Measurements from ENCODE around the gene TXNRD3. TPM values are rescaled to one million over a fixed set of nuclear protein-coding genes. Genes with fewer than 3 reads are reported as not detected.
A peak's percentile ranks its signal among the peaks of the same experiment; 100 is the strongest.

TXNRD3 gene
- total RNA-seq, 2 experiments from 2014 or later: not detected

- Histone ChIP-seq H3K4me2 (ENCODE audit: low read length) (no peak overlapping the region), H2AFZ (ENCODE audit: low read length) (no peak overlapping the region), H3K4me1 (ENCODE audit: insufficient read depth, low read length, poor library complexity, severe bottlenecking) (peaks cover 16% of the 10 kb centered on the region), H3K9me3 (ENCODE audit: low read length) (no peaks in the 10 kb centered on the region; the same call in 1 of the 2 replicates), H4K20me1 (ENCODE audit: insufficient read depth, low read length) (no peaks in the 10 kb centered on the region), H3K9me2 (ENCODE audit: insufficient read depth, low read length) (no peaks in the 10 kb centered on the region), H3K36me3 (ENCODE audit: insufficient read depth, low read length) (no peaks in the 10 kb centered on the region), H3K27ac (ENCODE audit: low read depth, low read length, poor library complexity, severe bottlenecking) (no peak overlapping the region), H3K4me3 (ENCODE audit: low read depth, low read length, poor library complexity, severe bottlenecking) (no peak overlapping the region), H3K79me2 (ENCODE audit: insufficient read depth, low read depth, low read length) (no peaks in the 10 kb centered on the region)
- CTCF ChIA-PET (ENCODE audit: unreplicated experiment): no interaction called here
- TF ChIP-seq CTCF (conservative IDR thresholded peaks at IDR 0.05; ENCODE audit: low read length): no peak
- TF ChIP-seq EZH2phosphoT487 (IDR thresholded peaks at IDR 0.05; ENCODE audit: borderline replicate concordance, low read depth, low read length): no peak
- DNase-seq (ENCODE audit: low spot score): no peak
- POLR2A ChIA-PET: no interaction called here
- intact Hi-C loops (cut with micrococcal nuclease; ENCODE audit: unreplicated experiment): loop anchor here (10.0 kb wide), 1 partner anchor 872 kb away; no protein-coding TSS in a partner anchor
- BruUV-seq (replicated peaks): no TSS peak
Observed at GRCh38 chr3:126672741-126673140, 17.8 kb upstream of the TXNRD3 start.

GRCh38 chr3:126672340-126672739, 17.4 kb upstream of the TXNRD3 start:
- DNase-seq (ENCODE audit: low spot score): no peak
- Histone ChIP-seq H2AFZ (ENCODE audit: low read length) (no peak overlapping the region), H3K4me1 (ENCODE audit: insufficient read depth, low read length, poor library complexity, severe bottlenecking) (peaks cover 13% of the 10 kb centered on the region), H3K9me2 (ENCODE audit: insufficient read depth, low read length) (no peaks in the 10 kb centered on the region), H3K36me3 (ENCODE audit: insufficient read depth, low read length) (no peaks in the 10 kb centered on the region), H3K9me3 (ENCODE audit: low read length) (no peaks in the 10 kb centered on the region; the same call in 1 of the 2 replicates), H3K4me2 (ENCODE audit: low read length) (no peak overlapping the region), H3K27ac (ENCODE audit: low read depth, low read length, poor library complexity, severe bottlenecking) (no peak overlapping the region), H3K79me2 (ENCODE audit: insufficient read depth, low read depth, low read length) (no peaks in the 10 kb centered on the region), H4K20me1 (ENCODE audit: insufficient read depth, low read length) (no peaks in the 10 kb centered on the region), H3K4me3 (ENCODE audit: low read depth, low read length, poor library complexity, severe bottlenecking) (no peak overlapping the region)
- CTCF ChIA-PET (ENCODE audit: unreplicated experiment): no interaction called here
- intact Hi-C loops (cut with micrococcal nuclease; ENCODE audit: unreplicated experiment): loop anchor here (10.0 kb wide), 1 partner anchor 872 kb away; no protein-coding TSS in a partner anchor
- BruUV-seq (replicated peaks): no TSS peak
- TF ChIP-seq EZH2phosphoT487 (IDR thresholded peaks at IDR 0.05; ENCODE audit: borderline replicate concordance, low read depth, low read length) (no peak), CTCF (conservative IDR thresholded peaks at IDR 0.05; ENCODE audit: low read length) (no peak)
- POLR2A ChIA-PET: no interaction called here

GRCh38 chr3:126671521-126671920, 16.6 kb upstream of the TXNRD3 start:
- Histone ChIP-seq H3K79me2 (ENCODE audit: insufficient read depth, low read depth, low read length) (no peaks in the 10 kb centered on the region), H2AFZ (ENCODE audit: low read length) (peak overlapping the region; percentile 27), H3K9me2 (ENCODE audit: insufficient read depth, low read length) (no peaks in the 10 kb centered on the region), H4K20me1 (ENCODE audit: insufficient read depth, low read length) (no peaks in the 10 kb centered on the region), H3K36me3 (ENCODE audit: insufficient read depth, low read length) (no peaks in the 10 kb centered on the region), H3K4me1 (ENCODE audit: insufficient read depth, low read length, poor library complexity, severe bottlenecking) (peaks cover 10% of the 10 kb centered on the region), H3K9me3 (ENCODE audit: low read length) (no peaks in the 10 kb centered on the region; the same call in 1 of the 2 replicates), H3K27ac (ENCODE audit: low read depth, low read length, poor library complexity, severe bottlenecking) (no peak overlapping the region), H3K4me2 (ENCODE audit: low read length) (peak overlapping the region; percentile 24), H3K4me3 (ENCODE audit: low read depth, low read length, poor library complexity, severe bottlenecking) (no peak overlapping the region)
- peak; percentile 58 for DNase-seq (ENCODE audit: low spot score)
- ChIA-PET POLR2A (interaction anchor here (0.6 to 0.7 kb wide), 3 partner anchors 14 to 1930 kb away, joined by 3 to 9 read pairs (median 3); no protein-coding TSS in a partner anchor), CTCF (ENCODE audit: unreplicated experiment) (no interaction called here)
- intact Hi-C loops (cut with micrococcal nuclease; ENCODE audit: unreplicated experiment): loop anchor here (10.0 kb wide), 1 partner anchor 873 kb away; no protein-coding TSS in a partner anchor
- TF ChIP-seq EZH2phosphoT487 (IDR thresholded peaks at IDR 0.05; ENCODE audit: borderline replicate concordance, low read depth, low read length) (no peak), CTCF (conservative IDR thresholded peaks at IDR 0.05; ENCODE audit: low read length) (no peak)
- BruUV-seq (replicated peaks): no TSS peak
